ENCODE data around the gene GSTO2.

GSTO2 gene

DNA sequence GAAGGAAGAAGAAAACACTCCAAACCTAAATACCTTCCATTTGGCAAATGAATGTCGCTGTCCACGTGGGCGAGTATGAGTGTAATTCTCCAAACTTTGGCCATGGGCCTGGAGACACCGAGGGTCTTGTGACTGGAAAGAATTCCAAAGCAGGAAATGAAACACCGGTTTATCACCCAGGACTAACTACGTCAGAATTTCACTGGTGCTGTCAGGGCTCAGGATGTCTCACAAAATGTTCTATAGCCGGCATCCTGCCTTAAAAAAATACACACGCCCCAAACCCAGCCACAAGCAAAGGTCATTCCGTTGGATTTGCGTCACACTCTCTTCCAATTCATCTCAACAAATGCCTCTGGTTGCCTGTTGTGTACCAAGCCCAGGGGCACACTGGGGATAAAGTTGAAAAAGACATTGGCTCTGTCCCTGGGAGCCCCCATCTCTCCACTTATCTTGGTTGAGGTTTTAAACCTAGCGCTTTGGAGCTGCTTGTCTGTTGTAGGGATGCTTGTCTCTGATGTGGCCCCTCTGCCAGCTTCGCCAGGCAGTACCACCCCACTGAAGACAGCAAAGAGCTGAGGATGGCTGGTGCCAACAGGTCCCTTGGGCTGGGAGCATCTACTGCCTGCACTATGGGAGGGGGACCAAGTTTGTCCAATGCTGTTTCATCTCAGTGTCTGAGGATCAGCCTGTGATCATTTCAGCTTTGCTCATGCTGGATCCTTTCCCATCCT, 31.2 kb downstream of the GSTO2 start:
- no peaks in the 10 kb centered on the region for H3K79me2 ChIP-seq (ENCODE audit: control insufficient read depth, low read length)
- H3F3A ChIP-seq (ENCODE audit: control insufficient read depth, insufficient read depth), result no peaks in the 10 kb centered on the region
- H3K4me2 ChIP-seq (ENCODE audit: low read length), result no peak overlapping the region
- no peaks in the 10 kb centered on the region for H4K20me1 ChIP-seq (ENCODE audit: control insufficient read depth, insufficient read depth, low read depth, low read length)
- H3K9me3 ChIP-seq (ENCODE audit: control insufficient read depth, insufficient read depth, low read length), result no peaks in the 10 kb centered on the region
- TF ChIP-seq, protein P1, sequence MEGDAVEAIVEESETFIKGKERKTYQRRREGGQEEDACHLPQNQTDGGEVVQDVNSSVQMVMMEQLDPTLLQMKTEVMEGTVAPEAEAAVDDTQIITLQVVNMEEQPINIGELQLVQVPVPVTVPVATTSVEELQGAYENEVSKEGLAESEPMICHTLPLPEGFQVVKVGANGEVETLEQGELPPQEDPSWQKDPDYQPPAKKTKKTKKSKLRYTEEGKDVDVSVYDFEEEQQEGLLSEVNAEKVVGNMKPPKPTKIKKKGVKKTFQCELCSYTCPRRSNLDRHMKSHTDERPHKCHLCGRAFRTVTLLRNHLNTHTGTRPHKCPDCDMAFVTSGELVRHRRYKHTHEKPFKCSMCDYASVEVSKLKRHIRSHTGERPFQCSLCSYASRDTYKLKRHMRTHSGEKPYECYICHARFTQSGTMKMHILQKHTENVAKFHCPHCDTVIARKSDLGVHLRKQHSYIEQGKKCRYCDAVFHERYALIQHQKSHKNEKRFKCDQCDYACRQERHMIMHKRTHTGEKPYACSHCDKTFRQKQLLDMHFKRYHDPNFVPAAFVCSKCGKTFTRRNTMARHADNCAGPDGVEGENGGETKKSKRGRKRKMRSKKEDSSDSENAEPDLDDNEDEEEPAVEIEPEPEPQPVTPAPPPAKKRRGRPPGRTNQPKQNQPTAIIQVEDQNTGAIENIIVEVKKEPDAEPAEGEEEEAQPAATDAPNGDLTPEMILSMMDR (IDR thresholded peaks at IDR 0.05; ENCODE audit: low read depth, low read length, poor library complexity, severe bottlenecking), result no peak
- no peak for TF ChIP-seq EZH2phosphoT487 (IDR thresholded peaks at IDR 0.05; ENCODE audit: borderline replicate concordance, low read length)
- no peaks in the 10 kb centered on the region for H3K4me1 ChIP-seq (ENCODE audit: control insufficient read depth, low read length)
- no peaks in the 10 kb centered on the region for H3K36me3 ChIP-seq (ENCODE audit: control insufficient read depth, low read length)
- H3K27me3 ChIP-seq (ENCODE audit: control insufficient read depth, low read length), result peaks cover 24% of the 10 kb centered on the region
- H3K27ac ChIP-seq (ENCODE audit: low read depth, low read length), result no peak overlapping the region
- no peaks in the 10 kb centered on the region for H3K9me2 ChIP-seq (replicated peaks; ENCODE audit: control insufficient read depth, low read length)
- H3K4me3 ChIP-seq (ENCODE audit: low read length), result no peak overlapping the region

DNA sequence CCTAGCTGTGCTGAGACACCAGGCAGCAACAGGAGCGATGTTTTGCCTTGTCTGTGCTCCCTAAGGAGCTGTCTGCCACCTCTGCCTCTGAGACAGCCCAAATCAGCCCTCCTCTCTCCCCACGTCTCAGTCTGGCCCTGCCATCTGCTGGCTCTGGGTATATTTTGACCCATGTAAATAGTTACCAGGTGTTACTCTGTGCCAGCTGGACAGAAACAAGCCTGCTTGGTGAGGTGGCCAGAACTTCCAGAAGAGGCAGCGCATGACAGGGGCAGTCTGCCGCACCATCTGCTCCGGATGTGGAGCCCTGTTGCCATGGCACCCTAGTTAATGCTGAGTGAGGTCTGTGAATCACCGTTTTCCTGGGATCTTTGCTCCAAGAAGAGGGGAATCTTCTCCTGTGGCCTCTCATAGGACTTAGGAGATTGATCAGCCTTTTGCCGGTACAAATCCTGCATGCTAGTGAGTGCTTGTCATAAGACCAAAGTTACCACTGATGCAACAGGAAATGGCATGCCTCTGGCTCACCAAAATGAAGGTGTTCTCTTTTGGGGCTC, 31.8 kb downstream of the GSTO2 start:
- no peak overlapping the region for H3K27ac ChIP-seq (ENCODE audit: low read depth, low read length)
- no peak overlapping the region for H3K4me3 ChIP-seq (ENCODE audit: low read length)
- H3K36me3 ChIP-seq (ENCODE audit: control insufficient read depth, low read length), result no peaks in the 10 kb centered on the region
- H3K79me2 ChIP-seq (ENCODE audit: control insufficient read depth, low read length), result no peaks in the 10 kb centered on the region
- no peak for TF ChIP-seq EZH2phosphoT487 (IDR thresholded peaks at IDR 0.05; ENCODE audit: borderline replicate concordance, low read length)
- TF ChIP-seq, protein P1 (IDR thresholded peaks at IDR 0.05; ENCODE audit: low read depth, low read length, poor library complexity, severe bottlenecking), result no peak
- no peaks in the 10 kb centered on the region for H3K9me2 ChIP-seq (replicated peaks; ENCODE audit: control insufficient read depth, low read length)
- H3K4me1 ChIP-seq (ENCODE audit: control insufficient read depth, low read length), result no peaks in the 10 kb centered on the region
- H3K9me3 ChIP-seq (ENCODE audit: control insufficient read depth, insufficient read depth, low read length), result no peaks in the 10 kb centered on the region
- H3K4me2 ChIP-seq (ENCODE audit: low read length), result no peak overlapping the region
- no peaks in the 10 kb centered on the region for H4K20me1 ChIP-seq (ENCODE audit: control insufficient read depth, insufficient read depth, low read depth, low read length)
- H3K27me3 ChIP-seq (ENCODE audit: control insufficient read depth, low read length), result peaks cover 18% of the 10 kb centered on the region
- H3F3A ChIP-seq (ENCODE audit: control insufficient read depth, insufficient read depth), result no peaks in the 10 kb centered on the region

GRCh38 chr10:104301907-104302690, 33.1 kb downstream of the GSTO2 start:
- H4K20me1 ChIP-seq (ENCODE audit: control insufficient read depth, insufficient read depth, low read depth, low read length), result no peaks in the 10 kb centered on the region
- TF ChIP-seq, protein P1 (IDR thresholded peaks at IDR 0.05; ENCODE audit: low read depth, low read length, poor library complexity, severe bottlenecking), result no peak
- TF ChIP-seq EZH2phosphoT487 (IDR thresholded peaks at IDR 0.05; ENCODE audit: borderline replicate concordance, low read length), result no peak
- no peaks in the 10 kb centered on the region for H3F3A ChIP-seq (ENCODE audit: control insufficient read depth, insufficient read depth)

More at GRCh38 chr10:104301907-104302690, 33.1 kb downstream of the GSTO2 start:
- Histone ChIP-seq H3K79me2 (ENCODE audit: control insufficient read depth, low read length) (no peaks in the 10 kb centered on the region), H3K4me1 (ENCODE audit: control insufficient read depth, low read length) (no peaks in the 10 kb centered on the region), H3K36me3 (ENCODE audit: control insufficient read depth, low read length) (no peaks in the 10 kb centered on the region), H3K4me3 (ENCODE audit: low read length) (no peak overlapping the region), H3K27ac (ENCODE audit: low read depth, low read length) (no peak overlapping the region), H3K9me2 (replicated peaks; ENCODE audit: control insufficient read depth, low read length) (no peaks in the 10 kb centered on the region), H3K9me3 (ENCODE audit: control insufficient read depth, insufficient read depth, low read length) (no peaks in the 10 kb centered on the region), H3K27me3 (ENCODE audit: control insufficient read depth, low read length) (peaks cover 17% of the 10 kb centered on the region), H3K4me2 (ENCODE audit: low read length) (no peak overlapping the region)

Measured in DOHH2 (cell line).